Neural crest cell (in vitro differentiated cells): ENCODE data around the gene RNPEPL1. TPM values are rescaled to one million over a fixed set of nuclear protein-coding genes. Genes with fewer than 3 reads are reported as not detected.

Experiments used
- DNase-seq: peaks from one replicate; pipeline ENCODE4 v3.0.0; 2021; ENCODE audit warnings: low read depth, mixed read lengths, low spot score
- H3K27ac Mint-ChIP-seq: one replicate; pipeline ENCODE4 v1.8.0; 2021; ENCODE audit warnings: mild to moderate bottlenecking, mixed read lengths; ENCODE audit not compliant: unreplicated experiment
- H3K27me3 Mint-ChIP-seq: 2 replicates; pipeline ENCODE4 v1.8.0; 2021; ENCODE audit warnings: low read depth, mild to moderate bottlenecking, mixed read lengths
- H3K36me3 Mint-ChIP-seq: 2 replicates; pipeline ENCODE4 v1.8.0; 2021; ENCODE audit warnings: low read depth, mild to moderate bottlenecking, mixed read lengths
- H3K4me1 Mint-ChIP-seq: 2 replicates; pipeline ENCODE4 v1.8.0; 2021; ENCODE audit warnings: mixed read lengths
- H3K4me3 Mint-ChIP-seq: one replicate; pipeline ENCODE4 v1.8.0; 2021; ENCODE audit warnings: mild to moderate bottlenecking, mixed read lengths
- H3K9me3 Mint-ChIP-seq: 2 replicates; pipeline ENCODE4 v1.8.0; 2021; ENCODE audit warnings: mixed read lengths
- total RNA-seq: library from RNA; stranded (reverse); gene quantifications from 2 replicates; pipeline ENCODE4 v1.2.1, GENCODE V29; 2021
- TF ChIP-seq, protein P1 (sequence below): fragments of 200-600 bp; sonication (generic); conservative IDR thresholded peaks from 2 replicates; pipeline ENCODE4 v1.5.0; 2021; ENCODE audit warnings: antibody characterized with exemption, mild to moderate bottlenecking

The RNPEPL1 gene
- total RNA-seq, 1 donor from 2014 or later = 36.1 TPM

GRCh38 chr2:240588669-240589068 is 20.4 kb downstream of the RNPEPL1 start:
- no peak for DNase-seq
- H3K4me1 Mint-ChIP-seq = peaks cover 35% of the 10 kb centered on the region
- H3K36me3 Mint-ChIP-seq = no peaks in the 10 kb centered on the region
- no peaks in the 10 kb centered on the region for H3K9me3 Mint-ChIP-seq
- peak overlapping the region; percentile 96 for H3K4me3 Mint-ChIP-seq
- no peaks in the 10 kb centered on the region for H3K27me3 Mint-ChIP-seq
- H3K27ac Mint-ChIP-seq = no peak overlapping the region
- TF ChIP-seq, protein P1, sequence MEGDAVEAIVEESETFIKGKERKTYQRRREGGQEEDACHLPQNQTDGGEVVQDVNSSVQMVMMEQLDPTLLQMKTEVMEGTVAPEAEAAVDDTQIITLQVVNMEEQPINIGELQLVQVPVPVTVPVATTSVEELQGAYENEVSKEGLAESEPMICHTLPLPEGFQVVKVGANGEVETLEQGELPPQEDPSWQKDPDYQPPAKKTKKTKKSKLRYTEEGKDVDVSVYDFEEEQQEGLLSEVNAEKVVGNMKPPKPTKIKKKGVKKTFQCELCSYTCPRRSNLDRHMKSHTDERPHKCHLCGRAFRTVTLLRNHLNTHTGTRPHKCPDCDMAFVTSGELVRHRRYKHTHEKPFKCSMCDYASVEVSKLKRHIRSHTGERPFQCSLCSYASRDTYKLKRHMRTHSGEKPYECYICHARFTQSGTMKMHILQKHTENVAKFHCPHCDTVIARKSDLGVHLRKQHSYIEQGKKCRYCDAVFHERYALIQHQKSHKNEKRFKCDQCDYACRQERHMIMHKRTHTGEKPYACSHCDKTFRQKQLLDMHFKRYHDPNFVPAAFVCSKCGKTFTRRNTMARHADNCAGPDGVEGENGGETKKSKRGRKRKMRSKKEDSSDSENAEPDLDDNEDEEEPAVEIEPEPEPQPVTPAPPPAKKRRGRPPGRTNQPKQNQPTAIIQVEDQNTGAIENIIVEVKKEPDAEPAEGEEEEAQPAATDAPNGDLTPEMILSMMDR = no peak

DNA sequence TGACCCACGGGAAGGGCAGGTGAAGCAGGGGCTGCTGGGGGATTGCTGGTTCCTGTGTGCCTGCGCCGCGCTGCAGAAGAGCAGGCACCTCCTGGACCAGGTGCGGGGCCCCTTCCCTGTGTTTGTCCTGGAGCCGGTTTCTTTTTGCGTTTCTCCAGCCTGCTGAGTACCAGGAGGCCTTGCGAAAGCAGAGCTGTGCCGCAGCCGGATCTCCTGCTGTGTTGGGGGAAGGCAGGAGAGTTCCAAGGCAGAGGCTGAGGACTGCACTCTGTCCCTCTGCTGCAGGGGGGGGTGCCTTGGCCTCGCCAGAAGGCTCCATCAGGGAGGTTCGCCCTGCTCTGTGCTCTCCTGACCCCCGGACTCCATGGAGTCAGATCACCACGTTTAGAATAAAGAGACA is 21.1 kb downstream of the RNPEPL1 start:
- Mint-ChIP-seq H3K36me3 (no peaks in the 10 kb centered on the region), H3K9me3 (no peaks in the 10 kb centered on the region), H3K4me1 (peaks cover 34% of the 10 kb centered on the region), H3K27me3 (no peaks in the 10 kb centered on the region), H3K27ac (peak overlapping the region; percentile 27), H3K4me3 (no peak overlapping the region)
- TF ChIP-seq, protein P1 = no peak
- DNase-seq = no peak

DNA sequence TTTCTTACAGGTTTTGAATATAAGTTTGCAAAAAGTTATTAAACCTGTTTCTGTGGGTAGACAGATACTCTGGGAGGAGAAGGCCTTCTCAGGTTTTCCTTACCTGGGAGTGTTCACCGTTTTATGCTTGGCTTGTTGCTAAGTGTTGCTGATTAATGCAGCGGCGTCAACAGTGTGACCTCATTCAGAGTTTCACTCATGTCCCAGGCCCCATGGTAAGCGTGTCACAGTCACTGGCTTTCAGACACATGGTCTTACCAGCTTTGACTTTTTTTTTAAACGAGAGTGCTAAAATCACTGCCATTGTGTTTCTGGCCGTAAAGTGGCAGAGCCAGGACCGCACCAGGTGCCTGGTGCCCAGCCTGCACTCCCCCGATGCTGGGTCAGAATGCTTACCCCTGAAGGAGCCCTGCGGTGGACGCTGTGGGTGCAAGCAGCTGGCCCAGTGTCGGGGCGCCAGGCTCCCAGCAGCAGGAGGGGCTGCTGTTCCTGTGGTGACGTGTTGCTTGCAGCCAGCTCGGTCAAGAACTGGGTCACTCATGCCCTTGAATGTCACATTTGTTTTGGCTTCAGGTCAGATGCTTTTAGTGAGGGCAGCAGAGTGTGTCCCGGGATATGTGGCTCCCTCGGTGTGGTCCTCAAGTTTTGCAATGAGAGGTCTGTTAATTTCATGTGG is 21.7 kb downstream of the RNPEPL1 start:
- peaks cover 28% of the 10 kb centered on the region for H3K4me1 Mint-ChIP-seq
- H3K9me3 Mint-ChIP-seq = no peaks in the 10 kb centered on the region
- H3K4me3 Mint-ChIP-seq = no peak overlapping the region
- no peaks in the 10 kb centered on the region for H3K36me3 Mint-ChIP-seq
- DNase-seq = no peak
- H3K27ac Mint-ChIP-seq = no peak overlapping the region
- TF ChIP-seq, protein P1 = no peak
- H3K27me3 Mint-ChIP-seq = no peaks in the 10 kb centered on the region

DNA sequence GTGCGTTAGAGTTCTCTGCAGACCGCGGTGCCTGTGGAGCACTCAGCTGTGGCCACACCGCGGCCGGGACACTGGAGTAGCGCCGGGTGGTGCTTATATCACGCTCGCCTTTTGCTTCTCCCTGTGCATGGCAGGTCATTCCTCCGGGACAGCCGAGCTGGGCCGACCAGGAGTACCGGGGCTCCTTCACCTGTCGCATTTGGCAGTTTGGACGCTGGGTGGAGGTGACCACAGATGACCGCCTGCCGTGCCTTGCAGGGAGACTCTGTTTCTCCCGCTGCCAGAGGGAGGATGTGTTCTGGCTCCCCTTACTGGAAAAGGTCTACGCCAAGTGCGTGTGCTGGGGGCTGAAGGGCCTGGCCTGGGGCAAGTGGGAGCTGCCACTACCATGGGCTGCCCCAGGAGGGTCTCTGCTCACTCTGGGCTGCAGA is 22.4 kb downstream of the RNPEPL1 start:
- Mint-ChIP-seq H3K36me3 (no peaks in the 10 kb centered on the region), H3K27me3 (no peaks in the 10 kb centered on the region), H3K27ac (no peak overlapping the region), H3K4me1 (peaks cover 23% of the 10 kb centered on the region), H3K9me3 (no peaks in the 10 kb centered on the region), H3K4me3 (peak overlapping the region; percentile 56)
- TF ChIP-seq, protein P1 = no peak
- no peak for DNase-seq

GRCh38 chr2:240591226-240591625 is 22.9 kb downstream of the RNPEPL1 start:
- TF ChIP-seq, protein P1 = no peak
- no peaks in the 10 kb centered on the region for H3K9me3 Mint-ChIP-seq
- H3K4me3 Mint-ChIP-seq = no peak overlapping the region

More at GRCh38 chr2:240591226-240591625, 22.9 kb downstream of the RNPEPL1 start:
- DNase-seq = no peak
- no peaks in the 10 kb centered on the region for H3K27me3 Mint-ChIP-seq
- no peaks in the 10 kb centered on the region for H3K36me3 Mint-ChIP-seq
- no peak overlapping the region for H3K27ac Mint-ChIP-seq
- peaks cover 20% of the 10 kb centered on the region for H3K4me1 Mint-ChIP-seq
